ENCODE measurements around the gene KCTD12.

KCTD12 gene

GRCh38 chr13:76845865-76846264 is 40.3 kb downstream of the KCTD12 start:
- Histone ChIP-seq H3K27ac (replicated peaks) (no peak overlapping the region), H3K27me3 (ENCODE audit: insufficient read depth, poor library complexity, severe bottlenecking) (no peaks in the 10 kb centered on the region), H3K4me3 (replicated peaks; ENCODE audit: insufficient read depth, low read length) (no peak overlapping the region)
- TF ChIP-seq GABPA (IDR thresholded peaks at IDR 0.05; ENCODE audit: low read depth), result no peak
- no peak for TF ChIP-seq POLR2AphosphoS5 (IDR thresholded peaks at IDR 0.05; ENCODE audit: low read depth)
- TF ChIP-seq SPI1 (IDR thresholded peaks at IDR 0.05; ENCODE audit: borderline replicate concordance, low read depth), result no peak
- no peak for TF ChIP-seq REST (IDR thresholded peaks at IDR 0.05; ENCODE audit: insufficient replicate concordance, low read depth)
- no peak for TF ChIP-seq CTCF (IDR thresholded peaks at IDR 0.05; ENCODE audit: insufficient read depth, low read length)
- no peak for DNase-seq (ENCODE audit: low read depth in 1 of 2, low spot score in 1 of 2)

- H3K27ac ChIP-seq (replicated peaks), result no peak overlapping the region
- TF ChIP-seq CTCF (IDR thresholded peaks at IDR 0.05; ENCODE audit: insufficient read depth, low read length) (no peak), SPI1 (IDR thresholded peaks at IDR 0.05; ENCODE audit: borderline replicate concordance, low read depth) (no peak), GABPA (IDR thresholded peaks at IDR 0.05; ENCODE audit: low read depth) (no peak), POLR2AphosphoS5 (IDR thresholded peaks at IDR 0.05; ENCODE audit: low read depth) (no peak), REST (IDR thresholded peaks at IDR 0.05; ENCODE audit: insufficient replicate concordance, low read depth) (no peak)
- H3K4me3 ChIP-seq (replicated peaks; ENCODE audit: insufficient read depth, low read length), result no peak overlapping the region
- no peaks in the 10 kb centered on the region for H3K27me3 ChIP-seq (ENCODE audit: insufficient read depth, poor library complexity, severe bottlenecking)
- DNase-seq (ENCODE audit: low read depth in 1 of 2, low spot score in 1 of 2), result no peak
These were observed 40.8 kb downstream of the KCTD12 start for GRCh38 chr13:76845367-76845766.

GRCh38 chr13:76837801-76838200 is 48.4 kb downstream of the KCTD12 start:
- TF ChIP-seq GABPA (IDR thresholded peaks at IDR 0.05; ENCODE audit: low read depth), result no peak
- no peak for TF ChIP-seq POLR2AphosphoS5 (IDR thresholded peaks at IDR 0.05; ENCODE audit: low read depth)
- no peak for TF ChIP-seq CTCF (IDR thresholded peaks at IDR 0.05; ENCODE audit: insufficient read depth, low read length)
- TF ChIP-seq SPI1 (IDR thresholded peaks at IDR 0.05; ENCODE audit: borderline replicate concordance, low read depth), result no peak
- no peak for TF ChIP-seq REST (IDR thresholded peaks at IDR 0.05; ENCODE audit: insufficient replicate concordance, low read depth)
- Histone ChIP-seq H3K27ac (replicated peaks) (no peak overlapping the region), H3K27me3 (ENCODE audit: insufficient read depth, poor library complexity, severe bottlenecking) (no peaks in the 10 kb centered on the region), H3K4me3 (replicated peaks; ENCODE audit: insufficient read depth, low read length) (no peak overlapping the region)
- no peak for DNase-seq (ENCODE audit: low read depth in 1 of 2, low spot score in 1 of 2)

All from HL-60 (cell line).